HEK293 (cell line): ENCODE results near the gene CHST3.

Source experiments
- CTCF ChIP-seq: fragments of 450-650 bp; formaldehyde crosslinking; IDR thresholded peaks from 2 replicates; pipeline ENCODE4 v1.5.1; 2016; ENCODE audit warnings: missing biosample characterization, missing genetic modification characterization
- GLI4 ChIP-seq: fragments of 450-650 bp; formaldehyde crosslinking; IDR thresholded peaks from 2 replicates; pipeline ENCODE4 v1.5.1; 2016; ENCODE audit warnings: missing biosample characterization, missing genetic modification characterization
- MEIS1 ChIP-seq: sonication (generic); formaldehyde crosslinking; IDR thresholded peaks from 2 replicates; pipeline ENCODE4 v1.8.1; 2022; ENCODE audit warnings: missing genetic modification reagents, mild to moderate bottlenecking, borderline replicate concordance
- SP7 ChIP-seq: fragments of 450-650 bp; formaldehyde crosslinking; IDR thresholded peaks from 2 replicates; pipeline ENCODE4 v1.5.1; 2016; ENCODE audit warnings: missing biosample characterization, missing genetic modification characterization
- YY1 ChIP-seq: fragments of 450-650 bp; formaldehyde crosslinking; IDR thresholded peaks from 2 replicates; pipeline ENCODE4 v1.5.1; 2018; ENCODE audit warnings: missing biosample characterization, missing genetic modification characterization
- ZBTB21 ChIP-seq: fragments of 450-650 bp; formaldehyde crosslinking; IDR thresholded peaks from 2 replicates; pipeline ENCODE4 v1.5.1; 2017; ENCODE audit warnings: missing biosample characterization, missing genetic modification characterization
- ZNF133 ChIP-seq: fragments of 450-650 bp; formaldehyde crosslinking; IDR thresholded peaks from 2 replicates; pipeline ENCODE4 v1.5.1; 2016; ENCODE audit warnings: missing biosample characterization, missing genetic modification characterization
- ZNF146 ChIP-seq: fragments of 450-650 bp; formaldehyde crosslinking; IDR thresholded peaks from 2 replicates; pipeline ENCODE4 v1.5.1; 2016; ENCODE audit warnings: missing biosample characterization, missing genetic modification characterization
- ZNF2 ChIP-seq: fragments of 450-650 bp; formaldehyde crosslinking; IDR thresholded peaks from 2 replicates; pipeline ENCODE4 v1.5.1; 2016; ENCODE audit warnings: missing biosample characterization, missing genetic modification characterization
- ZNF292 ChIP-seq: fragments of 450-650 bp; formaldehyde crosslinking; IDR thresholded peaks from 2 replicates; pipeline ENCODE4 v1.5.1; 2016; ENCODE audit warnings: low read depth, missing biosample characterization, missing genetic modification characterization, borderline replicate concordance
- ZNF518A ChIP-seq: fragments of 450-650 bp; formaldehyde crosslinking; conservative IDR thresholded peaks from 2 replicates; pipeline ENCODE4 v1.5.1; 2016; ENCODE audit warnings: low read depth, missing biosample characterization, missing genetic modification characterization

GRCh38 chr10:71918992-71919391 lies 45.2 kb upstream of the CHST3 start:
- TF ChIP-seq ZBTB21 (tag by site-specific recombination) (no peak), MEIS1 (CRISPR knock-in tag) (no peak), CTCF (tag by site-specific recombination) (no peak), SP7 (tag by site-specific recombination) (no peak), ZNF133 (no peak), ZNF2 (tag by site-specific recombination) (no peak), YY1 (tag by site-specific recombination) (no peak), ZNF146 (tag by site-specific recombination) (no peak), ZNF518A (tag by site-specific recombination) (no peak), GLI4 (tag by site-specific recombination) (no peak), ZNF292 (no peak)
